SK-N-SH (cell line): ENCODE data around the gene COBLL1. TPM values are rescaled to one million over a fixed set of nuclear protein-coding genes. Genes with fewer than 3 reads are reported as not detected.

Source experiments
- CTCF ChIA-PET: fragments of 300-600, 350-600 bp; formaldehyde crosslinking; extraction: SDS; loops from one replicate; lab custom pipeline; 2021; lab: Yijun Ruan, JAX
- POLR2A ChIA-PET: fragments of 350-600 bp; sonication (Branson Sonifier 250); formaldehyde crosslinking; extraction: SDS; loops from one replicate; lab custom pipeline; 2020; ENCODE audit warnings: antibody characterized with exemption, inconsistent platforms; lab: Yijun Ruan, JAX
- DNase-seq: peaks from one replicate; pipeline ENCODE4 v3.0.0; 2012
- H2AFZ ChIP-seq: fragments of 200-600 bp; sonication (generic); 2 replicates; pipeline ENCODE4 v1.8.1; 2016; ENCODE audit warnings: antibody characterized with exemption, mild to moderate bottlenecking, low read depth
- H3F3A ChIP-seq: fragments of 200-600 bp; sonication (generic); replicated peaks from 2 replicates; pipeline ENCODE3; 2016; ENCODE audit warnings: antibody characterized with exemption, mild to moderate bottlenecking; ENCODE audit not compliant: insufficient read depth
- H3K27ac ChIP-seq, 2 experiments: fragments of 200-500 bp in 1 of 2; fragments of 200-600 bp in 1 of 2; sonication (Bioruptor generic) in 1 of 2; sonication (generic), shearing (Covaris generic) in 1 of 2; 2 replicates each; pipeline versions ENCODE4 v1.5.1 to v1.6.1; 2014 to 2016; ENCODE audit warnings: low read depth in 2 of 2, inconsistent platforms in 1 of 2, low read length in 1 of 2, mild to moderate bottlenecking in 1 of 2, mixed read lengths in 1 of 2
- H3K27me3 ChIP-seq: fragments of 200-600 bp; sonication (generic), shearing (Covaris generic); 2 replicates; pipeline ENCODE4 v1.6.1; 2016; ENCODE audit warnings: mixed run types; ENCODE audit not compliant: insufficient read depth
- H3K36me3 ChIP-seq, 2 experiments: fragments of 200-500 bp in 1 of 2; fragments of 200-600 bp in 1 of 2; sonication (Bioruptor generic) in 1 of 2; sonication (generic) in 1 of 2; replicated peaks in 1 of 2; 2 replicates each; pipeline versions ENCODE3 to v1.5.1; 2014 to 2016; ENCODE audit warnings: low read length in 1 of 2, mild to moderate bottlenecking in 1 of 2; ENCODE audit not compliant: insufficient read depth in 2 of 2, control insufficient read depth in 1 of 2
- H3K4me1 ChIP-seq, 2 experiments: fragments of 200-500 bp in 1 of 2; fragments of 200-600 bp in 1 of 2; sonication (Bioruptor generic) in 1 of 2; sonication (generic), shearing (Covaris generic) in 1 of 2; 2 replicates each; pipeline versions ENCODE4 v1.5.1 to v1.6.1; 2014 to 2016; ENCODE audit warnings: low read depth in 1 of 2, low read length in 1 of 2, mixed run types in 1 of 2; ENCODE audit not compliant: insufficient read depth in 2 of 2, control insufficient read depth in 1 of 2
- H3K4me2 ChIP-seq: fragments of 200-600 bp; sonication (generic), shearing (Covaris generic); 2 replicates; pipeline ENCODE4 v1.6.1; 2017; ENCODE audit warnings: mixed run types
- H3K4me3 ChIP-seq, 2 experiments: fragments of 200-500 bp in 1 of 2; fragments of 200-600 bp in 1 of 2; sonication (Bioruptor generic) in 1 of 2; sonication (generic), shearing (Covaris generic) in 1 of 2; 2 replicates each; pipeline versions ENCODE4 v1.5.1 to v1.8.1; 2014 to 2016; ENCODE audit warnings: low read depth in 2 of 2, inconsistent platforms in 1 of 2, low read length in 1 of 2, mild to moderate bottlenecking in 1 of 2, mixed read lengths in 1 of 2, moderate library complexity in 1 of 2
- H3K79me2 ChIP-seq: fragments of 200-600 bp; sonication (generic); 2 replicates; pipeline ENCODE4 v1.8.1; 2017; ENCODE audit warnings: mild to moderate bottlenecking; ENCODE audit not compliant: insufficient read depth
- H3K9ac ChIP-seq: fragments of 200-600 bp; sonication (generic); 2 replicates; pipeline ENCODE4 v1.6.1; 2017; ENCODE audit warnings: mixed run types
- H3K9me2 ChIP-seq: fragments of 200-600 bp; sonication (generic); 2 replicates; pipeline ENCODE4 v1.6.1; 2017; ENCODE audit warnings: mixed run types
- H3K9me3 ChIP-seq: fragments of 200-600 bp; sonication (generic); 2 replicates; pipeline ENCODE4 v1.6.1; 2017; ENCODE audit warnings: mixed run types, mild to moderate bottlenecking, moderate library complexity
- H4K20me1 ChIP-seq: fragments of 200-600 bp; sonication (generic); 2 replicates; pipeline ENCODE4 v1.6.1; 2017; ENCODE audit warnings: mild to moderate bottlenecking, mixed run types; ENCODE audit not compliant: insufficient read depth
- CTCF ChIP-seq: fragments of 200-600 bp; sonication (generic); IDR thresholded peaks from 2 replicates; pipeline ENCODE4 v1.6.1; 2017; ENCODE audit warnings: antibody characterized with exemption, mild to moderate bottlenecking, moderate library complexity
- EP300 ChIP-seq, 2 experiments: IDR thresholded peaks; 2 replicates each; pipeline versions ENCODE4 v1.4.0 to v1.6.1; 2012; ENCODE audit warnings: borderline replicate concordance in 1 of 2, low read depth in 1 of 2, low read length in 1 of 2
- FOXJ3 ChIP-seq: sonication (generic); formaldehyde crosslinking; IDR thresholded peaks from 2 replicates; pipeline ENCODE4 v1.5.1; 2020; ENCODE audit warnings: mild to moderate bottlenecking, missing genetic modification reagents
- GABPA ChIP-seq: IDR thresholded peaks from 2 replicates; pipeline ENCODE4 v1.4.0; 2012; ENCODE audit warnings: low read depth, mild to moderate bottlenecking
- GATA2 ChIP-seq: sonication (generic); formaldehyde crosslinking; IDR thresholded peaks from 2 replicates; pipeline ENCODE4 v1.5.0; 2020; ENCODE audit warnings: mild to moderate bottlenecking, missing genetic modification reagents
- JUND ChIP-seq: IDR thresholded peaks from 2 replicates; pipeline ENCODE4 v1.4.0; 2012
- NFIC ChIP-seq: IDR thresholded peaks from 2 replicates; pipeline ENCODE4 v1.4.0; 2012; ENCODE audit warnings: borderline replicate concordance
- NRF1 ChIP-seq: IDR thresholded peaks from 2 replicates; pipeline ENCODE4 v1.6.1; 2012; ENCODE audit warnings: low read depth, mild to moderate bottlenecking, low read length
- PBX3 ChIP-seq: IDR thresholded peaks from 2 replicates; pipeline ENCODE4; 2012
- POLR2AphosphoS5 ChIP-seq: IDR thresholded peaks from 2 replicates; pipeline ENCODE4 v1.6.1; 2012; ENCODE audit warnings: low read depth, low read length
- RCOR1 ChIP-seq: fragments of 150-350 bp; IDR thresholded peaks from 2 replicates; pipeline ENCODE4 v1.6.1; 2017; ENCODE audit warnings: antibody characterized with exemption, low read length
- RXRA ChIP-seq: IDR thresholded peaks from 2 replicates; pipeline ENCODE4 v1.4.0; 2012; ENCODE audit warnings: low read depth, mild to moderate bottlenecking, borderline replicate concordance
- SIN3A ChIP-seq: IDR thresholded peaks from 2 replicates; pipeline ENCODE4 v1.6.1; 2012; ENCODE audit warnings: low read depth, mild to moderate bottlenecking, low read length, moderate library complexity, borderline replicate concordance
- SMC3 ChIP-seq: IDR thresholded peaks from 2 replicates; pipeline ENCODE4 v1.6.1; 2012; ENCODE audit warnings: low read depth, low read length, improper control_type of control experiment
- TAF1 ChIP-seq: IDR thresholded peaks from 2 replicates; pipeline ENCODE4 v1.6.1; 2012; ENCODE audit warnings: low read depth, mild to moderate bottlenecking, low read length, moderate library complexity, borderline replicate concordance
- TCF12 ChIP-seq: IDR thresholded peaks from 2 replicates; pipeline ENCODE4 v1.4.0; 2012
- TEAD4 ChIP-seq: IDR thresholded peaks from 2 replicates; pipeline ENCODE4 v1.4.0; 2012; ENCODE audit warnings: mild to moderate bottlenecking, borderline replicate concordance; ENCODE audit not compliant: insufficient read depth
- WGBS: methylation state at CpG from one replicate; pipeline ENCODE4 v1.1.6; 2017; ENCODE audit warnings: low lambda C conversion rate; 5-methylcytosine and 5-hydroxymethylcytosine counted together
- polyA plus RNA-seq, 3 experiments: library from polyadenylated mRNA; depleted of rRNA; stranded (reverse); fragments of >200 nt; gene quantifications; 2 replicates each; pipeline ENCODE4 v1.2.3, GENCODE V29; 2012
- TF ChIP-seq, protein P1 (sequence below): fragments of 150-350 bp; IDR thresholded peaks from 2 replicates; pipeline ENCODE4 v1.6.1; 2017; ENCODE audit warnings: antibody characterized with exemption, low read length, low read depth, borderline replicate concordance
- TF ChIP-seq, protein P2 (sequence below): IDR thresholded peaks from 2 replicates; pipeline ENCODE4 v1.4.0; 2012; ENCODE audit warnings: low read depth, borderline replicate concordance

Gene COBLL1
- polyA plus RNA-seq, 1 of the 3 experiments (the other 2 are of a cell fraction) = 3.1 TPM

- Histone ChIP-seq H3K27me3 (no peaks in the 10 kb centered on the region), H3K36me3 (peaks cover 0 to 21% of the 10 kb centered on the region in 2 experiments), H3K9ac (no peak overlapping the region), H3F3A (peaks cover 7% of the 10 kb centered on the region), H3K4me2 (no peak overlapping the region), H4K20me1 (no peaks in the 10 kb centered on the region), H3K27ac (peak overlapping the region; percentile 64 to 85; a peak in 2 of 4 replicates), H3K9me2 (no peaks in the 10 kb centered on the region), H3K4me3 (no peak overlapping the region), H2AFZ (no peak overlapping the region), H3K79me2 (no peaks in the 10 kb centered on the region), H3K4me1 (peaks cover 3 to 28% of the 10 kb centered on the region in 2 experiments; a peak in 3 of 4 replicates), H3K9me3 (no peaks in the 10 kb centered on the region)
- POLR2A ChIA-PET = no interaction called here
- 74% methylated on average over 2 of the region's 2 CpGs for WGBS
- CTCF ChIA-PET = interaction anchor here (1.2 to 3.0 kb wide), 4 partner anchors 10 to 133 kb away, joined by 3 to 12 read pairs (median 4); no protein-coding TSS in a partner anchor
- no peak for DNase-seq
- TF ChIP-seq NFIC (no peak), EP300 (IDR thresholded peaks at IDR 0.05; ENCODE audit: borderline replicate concordance in 1 of 2, low read depth in 1 of 2, low read length in 1 of 2) (no peak), TEAD4 (no peak), NRF1 (no peak), RXRA (no peak), GATA2 (CRISPR knock-in tag) (no peak), CTCF (no peak), POLR2AphosphoS5 (no peak), GABPA (no peak), TAF1 (no peak), TCF12 (no peak)
- TF ChIP-seq, protein P1, sequence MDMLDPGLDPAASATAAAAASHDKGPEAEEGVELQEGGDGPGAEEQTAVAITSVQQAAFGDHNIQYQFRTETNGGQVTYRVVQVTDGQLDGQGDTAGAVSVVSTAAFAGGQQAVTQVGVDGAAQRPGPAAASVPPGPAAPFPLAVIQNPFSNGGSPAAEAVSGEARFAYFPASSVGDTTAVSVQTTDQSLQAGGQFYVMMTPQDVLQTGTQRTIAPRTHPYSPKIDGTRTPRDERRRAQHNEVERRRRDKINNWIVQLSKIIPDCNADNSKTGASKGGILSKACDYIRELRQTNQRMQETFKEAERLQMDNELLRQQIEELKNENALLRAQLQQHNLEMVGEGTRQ = no peak
- TF ChIP-seq, protein P2, sequence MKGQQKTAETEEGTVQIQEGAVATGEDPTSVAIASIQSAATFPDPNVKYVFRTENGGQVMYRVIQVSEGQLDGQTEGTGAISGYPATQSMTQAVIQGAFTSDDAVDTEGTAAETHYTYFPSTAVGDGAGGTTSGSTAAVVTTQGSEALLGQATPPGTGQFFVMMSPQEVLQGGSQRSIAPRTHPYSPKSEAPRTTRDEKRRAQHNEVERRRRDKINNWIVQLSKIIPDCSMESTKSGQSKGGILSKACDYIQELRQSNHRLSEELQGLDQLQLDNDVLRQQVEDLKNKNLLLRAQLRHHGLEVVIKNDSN = no peak
Observed at GRCh38 chr2:164692958-164693357, 148.7 kb downstream of the COBLL1 start.

DNA sequence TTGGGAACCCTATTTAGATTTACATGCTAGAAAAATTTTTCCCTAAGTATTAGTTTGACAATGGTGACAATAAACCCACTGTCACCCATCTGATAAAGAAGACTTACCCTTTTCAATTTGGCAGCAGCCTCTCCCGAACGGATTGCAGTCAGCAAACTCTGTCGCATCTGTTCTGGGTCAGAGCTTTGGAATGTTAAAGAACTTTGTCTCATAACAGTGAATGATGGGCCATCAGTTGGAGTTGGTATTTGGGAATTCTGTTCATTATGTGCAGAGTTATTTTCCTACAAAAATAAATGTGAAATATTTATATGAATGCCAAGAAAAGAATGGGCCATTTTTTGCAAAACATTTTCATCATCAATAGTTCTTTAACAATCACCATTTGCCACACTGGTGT lies 149.5 kb downstream of the COBLL1 start:
- no peaks in the 10 kb centered on the region for H3K27me3 ChIP-seq
- H4K20me1 ChIP-seq = no peaks in the 10 kb centered on the region
- H3K79me2 ChIP-seq = no peaks in the 10 kb centered on the region
- no peak for DNase-seq
- ChIA-PET POLR2A (no interaction called here), CTCF (interaction anchor here (1.1 to 3.0 kb wide), 4 partner anchors 13 to 132 kb away, joined by 4 to 12 read pairs (median 4); no protein-coding TSS in a partner anchor)
- peaks cover 3 to 26% of the 10 kb centered on the region in 2 experiments; a peak in 3 of 4 replicates for H3K4me1 ChIP-seq
- 20% methylated on average over 3 of the region's 3 CpGs for WGBS
- no peaks in the 10 kb centered on the region for H3K9me3 ChIP-seq
- H3K36me3 ChIP-seq = peaks cover 0 to 21% of the 10 kb centered on the region in 2 experiments
- no peaks in the 10 kb centered on the region for H3K9me2 ChIP-seq
- no peak overlapping the region for H3K9ac ChIP-seq
- no peak overlapping the region for H3K4me2 ChIP-seq
- H2AFZ ChIP-seq = no peak overlapping the region
- no peak overlapping the region for H3K4me3 ChIP-seq
- peaks cover 7% of the 10 kb centered on the region for H3F3A ChIP-seq
- H3K27ac ChIP-seq = peak overlapping the region; percentile 64 to 85; a peak in 3 of 4 replicates
- TF ChIP-seq RCOR1 (no peak), SMC3 (no peak), PBX3 (peak; percentile 85), JUND (peak; percentile 60), FOXJ3 (CRISPR knock-in tag) (no peak), TEAD4 (0 out of 2 replicates have a peak, but pooled peaks have one; percentile 25), SIN3A (no peak), NFIC (peak; percentile 56; the same call in 1 of the 2 replicates), EP300 (IDR thresholded peaks at IDR 0.05; ENCODE audit: borderline replicate concordance in 1 of 2, low read depth in 1 of 2, low read length in 1 of 2) (peak in 1 of 2 experiments; percentile 62; a peak in 1 of 4 replicates), RXRA (no peak)
- TF ChIP-seq, protein P1 = no peak
